ENCODE results near the gene TOR4A.
"Not testable (repeated sequence)": the region's sequence is repeated elsewhere in the genome, so short reads cannot be mapped to it uniquely, and the experiment has no call there.

DNA sequence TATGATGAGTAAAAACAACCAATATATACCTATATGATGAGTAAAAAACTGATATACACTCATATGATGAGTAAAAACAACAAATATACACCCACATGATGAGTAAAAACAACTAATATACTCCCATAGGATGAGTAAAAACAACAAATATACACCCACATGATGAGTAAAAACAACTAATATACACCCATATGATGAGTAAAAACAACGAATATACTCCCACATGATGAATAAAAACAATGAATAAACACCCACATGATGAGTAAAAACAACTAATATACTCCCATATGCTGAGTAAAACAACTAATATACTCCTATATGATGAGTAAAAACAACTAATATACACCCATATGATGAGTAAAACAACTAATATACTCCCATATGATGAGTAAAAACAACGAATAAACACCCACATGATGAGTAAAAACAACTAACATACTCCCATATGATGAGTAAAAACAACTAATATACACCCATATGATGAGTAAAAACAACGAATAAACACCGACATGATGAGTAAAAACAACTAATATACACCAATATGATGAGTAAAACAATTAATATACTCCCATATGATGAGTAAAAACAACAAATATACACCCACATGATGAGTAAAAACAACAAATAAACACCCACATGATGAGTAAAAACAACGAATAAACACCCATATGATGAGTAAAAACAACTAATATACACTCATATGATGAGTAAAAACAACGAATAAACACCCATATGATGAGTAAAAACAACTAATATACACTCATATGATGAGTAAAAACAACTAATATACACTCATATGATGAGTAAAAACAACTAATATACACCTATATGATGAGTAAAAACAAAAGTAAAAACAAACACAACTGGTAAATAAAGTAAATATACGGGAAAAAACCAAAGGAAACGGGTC lies 50.4 kb downstream of the TOR4A start:
- not testable (repeated sequence) for TF ChIP-seq TAF1, POLR2A, POLR2AphosphoS5 (IDR thresholded peaks at IDR 0.05; ENCODE audit: low read depth, low read length)

Measured in GM12891 (cell line).